ENCODE results near the gene TEKT5.
"Not testable (repeated sequence)": the region's sequence is repeated elsewhere in the genome, so short reads cannot be mapped to it uniquely, and the experiment has no call there.

TEKT5 gene

DNA sequence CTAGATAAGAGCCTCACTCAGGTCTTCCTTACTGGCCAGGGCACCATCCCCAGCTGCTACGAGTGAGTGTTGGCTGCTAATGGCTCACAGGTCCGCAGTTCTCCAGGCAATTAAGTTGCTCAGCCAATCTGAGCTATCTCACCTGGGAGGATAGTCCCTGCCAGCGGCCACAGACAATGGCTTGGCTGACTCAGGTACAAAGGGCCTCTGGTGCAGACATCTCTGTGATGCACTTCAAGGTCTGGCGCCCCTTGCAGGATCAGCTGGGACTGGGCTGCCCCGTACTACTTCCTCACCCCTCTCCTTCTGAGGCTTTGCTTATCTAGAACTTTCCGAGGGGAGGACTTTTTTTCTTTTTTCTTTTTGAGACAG, 65.2 kb downstream of the TEKT5 start:
- no peak for DNase-seq

DNA sequence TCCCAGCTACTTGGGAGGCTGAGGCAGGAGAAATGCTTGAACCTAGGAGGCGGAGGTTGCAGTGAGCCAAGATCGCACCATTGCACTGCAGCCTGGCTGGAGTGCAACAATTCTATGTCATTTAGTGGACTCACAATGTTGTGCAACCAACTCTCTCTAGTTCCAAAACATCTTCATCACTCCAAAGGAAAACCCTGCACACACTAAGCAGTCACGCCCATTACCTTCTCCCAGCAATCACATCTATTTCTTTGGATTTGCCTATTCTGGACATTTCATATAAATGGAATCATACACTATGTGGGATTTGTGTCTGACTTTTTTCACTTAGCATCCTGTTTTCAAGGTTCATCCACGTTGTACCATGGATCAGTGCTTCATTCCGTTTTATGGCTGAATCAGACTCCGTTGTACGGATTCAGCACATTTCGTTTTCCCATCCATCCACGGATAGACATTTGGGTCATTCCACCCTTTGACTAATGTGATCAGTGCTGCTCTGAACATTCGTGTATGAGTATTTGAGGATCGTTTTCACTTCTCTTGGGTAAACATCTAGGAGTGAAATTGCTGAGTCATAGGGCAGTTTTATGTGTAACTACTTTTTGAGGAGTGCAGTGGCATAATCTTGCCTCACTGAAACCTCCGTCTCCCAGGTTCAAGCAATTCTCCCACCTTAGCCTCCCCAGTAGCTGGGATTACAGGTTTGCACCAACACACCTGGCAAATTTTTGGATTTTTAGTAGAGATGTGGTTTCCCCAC, 69.0 kb downstream of the TEKT5 start:
- no peak for DNase-seq

DNA sequence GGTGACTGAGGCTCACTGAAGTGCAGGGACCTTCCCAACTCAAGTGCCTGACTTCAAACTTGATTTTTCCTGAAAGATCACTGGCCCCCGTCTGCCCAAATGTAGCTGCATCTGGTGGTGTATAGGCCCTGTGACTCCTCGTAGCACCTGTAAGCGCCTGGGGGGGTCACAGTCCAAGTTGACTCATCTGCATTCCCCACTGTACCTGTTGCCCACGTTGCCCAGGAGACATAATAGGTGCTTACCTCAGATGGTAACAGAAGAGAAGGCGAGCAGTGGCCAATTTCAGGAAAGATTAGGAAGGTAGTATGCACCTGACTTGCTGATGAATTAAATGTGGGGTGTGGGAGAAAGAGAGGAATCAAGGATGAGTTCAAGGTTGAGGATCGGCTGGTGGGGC, 70.2 kb downstream of the TEKT5 start:
- no peak for DNase-seq

DNA sequence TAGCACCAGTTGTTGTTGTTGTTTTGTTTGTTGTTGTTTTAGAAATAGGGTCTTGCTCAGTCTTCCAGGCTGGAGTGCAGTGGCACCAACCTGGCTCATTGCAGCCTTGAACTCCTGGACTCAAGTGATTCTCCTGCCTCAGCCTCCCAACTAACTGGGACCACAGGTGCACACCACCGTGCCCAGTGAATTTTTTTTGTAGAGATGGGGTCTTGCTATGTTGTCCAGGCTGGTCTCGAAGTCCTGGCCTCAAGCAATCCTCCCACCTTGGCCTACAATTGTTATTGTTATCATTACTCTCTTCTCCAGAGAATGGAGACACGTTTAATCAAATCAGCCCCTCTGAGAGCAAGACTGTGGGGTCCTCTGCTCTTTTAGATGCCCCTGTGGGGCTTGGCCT, 71.7 kb downstream of the TEKT5 start:
- no peak for DNase-seq

DNA sequence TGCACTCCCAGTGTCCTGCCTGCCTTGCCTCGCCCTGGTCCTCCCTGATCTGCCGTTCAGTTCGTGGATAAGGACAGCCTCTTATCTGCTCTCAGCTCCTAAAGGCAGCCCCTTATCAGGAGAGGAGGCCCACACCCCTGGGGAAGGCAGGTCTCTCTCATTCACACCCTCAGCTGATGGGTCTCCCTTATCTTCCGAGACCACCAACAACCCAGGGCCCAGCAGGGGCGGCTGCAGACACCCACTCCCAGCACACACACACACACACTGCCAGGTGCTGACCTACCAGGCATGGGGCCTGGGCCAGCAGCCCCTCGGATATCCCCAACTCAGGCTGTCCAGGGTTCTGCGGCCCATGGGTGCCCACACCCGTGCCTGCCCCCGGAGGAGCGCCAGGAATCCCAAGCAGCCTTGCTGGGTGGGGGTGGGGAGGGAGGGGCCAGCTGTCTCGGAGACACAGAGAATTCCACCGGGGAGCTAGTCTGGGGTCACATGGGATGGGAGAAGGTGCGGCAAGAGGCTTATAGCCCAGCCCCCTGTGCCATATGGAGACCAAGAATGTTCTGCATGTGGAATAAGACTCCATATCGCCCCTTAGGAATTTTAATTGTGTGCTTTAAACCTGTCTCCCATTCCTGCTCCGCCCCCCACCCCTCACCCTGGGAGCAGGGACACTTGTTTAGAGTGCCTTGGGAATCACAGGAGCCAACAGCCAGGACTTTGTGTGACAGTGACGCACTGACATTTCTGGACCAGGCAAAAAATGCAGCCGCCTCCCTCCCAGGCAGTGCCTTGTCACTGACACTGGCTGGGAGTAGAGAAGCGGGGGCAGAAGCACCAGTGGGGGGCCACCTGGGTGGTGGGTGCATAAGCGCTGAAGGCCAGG, 72.5 kb downstream of the TEKT5 start:
- no peak for DNase-seq

DNA sequence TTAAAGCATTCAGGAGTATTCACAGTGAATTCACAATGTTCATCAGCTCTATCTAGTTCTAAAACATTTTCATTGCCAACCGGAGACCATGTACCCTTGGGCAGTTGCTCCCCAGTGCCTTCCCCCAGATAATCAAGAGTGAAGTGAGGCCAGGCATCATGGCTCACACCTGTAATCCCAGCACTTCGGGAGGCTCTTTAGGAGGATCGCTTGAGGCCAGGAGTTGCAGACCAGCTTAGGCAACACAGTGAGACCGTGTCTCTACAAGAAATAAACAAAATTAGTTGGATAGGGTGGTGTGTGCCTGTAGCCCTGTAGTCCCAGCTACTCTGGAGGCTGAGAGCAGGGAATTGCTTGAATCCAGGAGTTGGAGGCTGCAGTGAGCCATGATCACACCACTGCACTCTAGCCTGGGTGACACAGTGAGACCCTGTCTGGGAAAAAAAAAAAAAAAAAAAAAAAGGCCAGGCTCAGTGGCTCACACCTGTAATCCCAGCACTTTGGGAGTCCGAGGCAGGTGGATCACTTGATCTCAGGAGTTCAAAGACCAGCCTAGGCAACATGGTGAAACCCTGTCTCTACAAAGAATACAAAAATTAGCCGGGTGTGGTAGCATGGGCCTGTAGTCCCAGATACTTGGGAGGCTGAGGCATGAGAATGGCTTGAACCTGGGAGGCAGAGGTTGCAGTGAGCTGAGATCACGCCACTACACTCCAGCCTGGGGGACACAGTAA, 73.3 kb downstream of the TEKT5 start:
- DNase-seq: not testable (repeated sequence)

DNA sequence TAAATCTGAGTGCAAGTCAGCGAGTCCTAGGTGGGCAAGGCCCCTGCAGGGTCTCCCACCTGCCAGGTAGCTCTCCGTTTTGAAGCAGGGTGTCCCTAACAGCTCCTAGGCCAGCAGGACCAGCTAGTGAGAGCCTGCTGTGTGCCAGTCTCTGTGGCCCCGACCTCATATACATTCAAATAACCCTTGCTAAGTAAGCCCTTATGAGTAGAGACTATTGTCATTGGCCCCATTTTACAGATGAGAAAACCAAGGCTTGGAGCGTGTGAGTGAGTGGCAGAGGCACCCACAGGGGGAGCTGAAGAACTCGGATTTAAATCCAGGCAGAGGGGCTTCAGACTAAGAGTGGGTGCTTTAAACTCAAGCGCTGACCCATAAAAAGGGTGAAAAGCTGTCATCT, 74.6 kb downstream of the TEKT5 start:
- no peak for DNase-seq

DNA sequence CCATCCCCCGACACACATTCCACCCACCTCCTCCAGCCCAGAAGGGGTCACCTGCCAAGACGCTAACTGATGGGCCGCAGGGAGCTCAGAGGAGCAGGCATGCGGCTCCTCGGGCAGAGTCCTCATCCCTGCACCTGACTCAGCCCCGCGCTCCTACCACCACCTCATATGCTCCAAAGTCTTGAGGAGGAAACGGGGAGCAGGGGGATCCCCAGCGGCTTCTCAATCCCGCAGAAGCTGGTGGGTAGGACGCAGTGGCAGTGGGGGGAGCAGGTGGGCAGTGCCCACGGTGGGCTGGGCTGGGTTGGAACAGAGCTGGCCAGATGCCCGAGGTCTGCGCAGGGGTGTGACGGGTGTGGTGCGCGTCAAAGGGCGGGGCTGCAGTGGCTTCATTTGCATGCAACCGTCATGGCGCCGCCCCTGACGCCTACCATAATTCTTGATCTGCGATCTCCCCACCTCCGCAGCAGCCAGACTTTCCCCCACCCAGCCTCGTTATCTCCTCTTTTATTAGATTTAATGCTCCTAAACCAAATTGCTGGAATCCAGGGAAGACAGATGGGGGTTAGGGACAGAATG, 75.4 kb downstream of the TEKT5 start:
- no peak for DNase-seq

DNA sequence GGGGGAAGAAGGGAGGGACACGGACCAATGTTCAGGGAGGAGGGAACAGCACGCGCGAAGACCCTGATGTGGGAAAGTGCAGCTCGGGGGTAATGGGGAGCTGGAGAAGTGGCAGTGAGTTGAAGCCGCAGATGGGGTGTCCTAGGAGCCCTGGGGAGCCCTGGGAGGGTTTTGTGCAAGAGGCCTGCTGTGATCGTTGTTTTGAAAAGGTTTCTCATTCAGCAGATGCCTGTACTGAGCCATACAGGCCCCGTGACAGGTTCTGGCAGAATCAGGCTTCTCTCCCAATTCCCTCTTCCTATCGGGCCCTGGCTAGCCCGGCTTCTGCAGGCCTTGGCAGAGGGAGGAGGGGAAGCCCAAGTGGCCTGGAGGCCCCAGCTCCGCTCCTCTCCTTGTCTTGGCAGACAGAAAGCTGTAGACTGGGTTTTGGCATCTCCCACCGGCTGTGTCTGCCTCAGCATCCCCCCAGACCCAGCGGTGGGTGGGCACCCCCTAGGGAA, 76.0 kb downstream of the TEKT5 start:
- DNase-seq: no peak

DNA sequence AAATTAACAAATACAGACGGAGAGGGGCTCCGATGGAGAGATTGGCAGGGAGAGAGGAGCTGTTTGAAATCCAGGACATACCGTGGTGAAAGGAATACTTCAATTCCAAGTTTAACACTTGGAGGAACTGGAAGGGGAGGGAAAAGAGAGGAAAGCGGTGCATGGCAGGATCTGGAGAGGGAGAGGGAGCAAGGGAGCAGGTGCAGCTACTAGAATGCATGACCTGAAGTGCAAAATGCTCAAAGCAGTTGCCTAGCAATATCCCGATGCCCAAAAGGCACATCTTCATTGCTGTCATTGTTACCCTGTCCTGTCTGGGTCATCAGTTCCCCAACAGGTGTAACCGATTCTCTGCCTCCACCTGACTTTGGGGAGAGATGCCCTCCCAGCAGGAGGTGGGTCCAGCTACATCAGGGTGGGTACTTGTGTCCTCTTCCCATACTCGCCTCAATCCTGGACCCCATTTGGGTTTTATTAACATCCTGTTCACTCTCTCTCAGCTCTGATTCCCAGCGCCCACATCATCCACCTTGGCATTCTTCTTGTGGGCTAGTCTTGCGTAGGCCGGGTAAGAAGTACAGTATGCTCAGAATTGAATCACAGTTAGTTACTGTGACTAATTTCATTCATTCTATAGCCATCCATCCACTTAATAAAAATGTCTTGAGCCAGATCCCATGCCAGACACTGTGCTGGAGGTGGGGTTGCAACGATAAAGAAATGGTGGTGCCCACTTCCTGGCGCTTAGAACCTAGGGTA, 76.9 kb downstream of the TEKT5 start:
- no peak for DNase-seq

DNA sequence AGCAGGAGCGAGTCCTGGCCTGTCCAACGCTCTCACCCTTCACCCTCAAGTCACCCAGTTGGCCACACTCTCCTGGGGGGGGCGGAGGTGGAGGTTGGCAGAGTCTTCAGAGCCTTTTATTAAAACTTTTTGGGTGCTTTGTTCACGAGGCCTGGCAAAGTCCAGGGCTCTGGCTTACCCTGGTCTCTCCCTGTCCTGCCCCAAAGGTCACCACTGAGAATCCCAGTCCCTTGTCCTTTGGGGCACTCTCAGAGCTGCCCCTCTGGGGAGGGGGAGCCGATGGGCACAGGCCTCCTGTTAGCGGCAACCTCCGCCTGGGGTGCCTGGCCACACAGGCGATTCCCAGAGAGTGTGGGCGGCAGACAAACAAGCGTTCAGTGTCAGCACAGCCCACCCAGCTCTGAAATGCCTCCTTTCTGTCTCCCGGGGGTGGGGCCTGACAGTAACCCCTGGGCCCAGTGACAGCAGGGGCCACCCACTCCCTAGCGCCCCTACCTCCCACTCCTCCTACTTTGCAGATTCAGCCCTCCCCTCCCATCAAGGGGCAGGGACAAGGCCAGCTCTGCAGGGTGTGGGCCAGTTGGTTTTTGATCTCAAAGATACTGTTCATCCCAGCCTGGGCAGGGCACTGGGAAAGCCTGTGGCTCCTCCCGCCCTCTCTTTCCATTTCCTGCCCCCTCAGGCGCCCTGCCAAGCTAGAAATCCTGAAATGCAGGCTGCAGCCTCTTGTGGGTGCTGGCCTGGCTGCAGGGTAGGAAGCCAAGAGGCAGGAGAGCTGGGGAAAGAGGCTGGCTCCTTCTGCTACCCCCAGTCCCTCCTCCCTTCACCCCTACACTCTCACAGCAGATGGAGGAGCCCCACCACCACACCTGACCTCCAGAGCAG, 77.7 kb downstream of the TEKT5 start:
- no peak for DNase-seq

DNA sequence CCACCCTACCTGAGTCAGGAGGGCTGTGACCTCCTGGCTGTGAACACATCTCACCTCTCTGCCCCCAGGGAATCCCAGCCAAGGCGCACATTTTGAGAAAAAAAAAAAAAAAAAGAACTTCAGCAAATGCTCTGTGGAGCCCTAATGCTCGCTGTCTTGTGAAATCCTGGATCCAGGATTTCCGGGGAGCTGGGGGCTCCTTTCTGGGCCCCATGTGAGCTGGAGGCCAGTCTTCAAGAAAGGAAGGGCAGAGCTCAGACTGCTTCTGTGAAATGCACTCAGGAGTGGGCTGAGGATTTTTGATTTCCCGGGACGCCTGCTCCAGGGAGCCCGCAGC, 78.3 kb downstream of the TEKT5 start:
- DNase-seq: no peak

DNA sequence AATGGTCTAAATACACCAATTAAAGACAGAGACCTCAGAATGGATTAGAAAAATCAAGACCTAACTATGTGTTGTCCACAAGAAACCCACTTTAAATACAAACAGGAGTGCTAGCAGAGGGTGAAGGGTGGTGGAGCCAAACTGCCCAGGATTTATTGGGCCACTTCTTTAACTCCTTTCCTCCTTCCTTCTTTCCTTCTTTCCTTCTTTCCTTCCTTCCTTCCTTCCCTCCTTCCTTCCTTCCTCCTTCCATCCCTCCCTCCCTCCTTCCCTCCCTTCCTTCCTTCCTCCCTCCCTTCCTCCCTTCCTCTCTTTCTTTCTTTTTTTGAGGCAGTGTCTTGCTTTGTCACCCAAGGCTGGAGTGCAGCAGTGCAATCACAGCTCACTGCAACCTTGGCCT, 80.0 kb downstream of the TEKT5 start:
- no peak for DNase-seq

DNA sequence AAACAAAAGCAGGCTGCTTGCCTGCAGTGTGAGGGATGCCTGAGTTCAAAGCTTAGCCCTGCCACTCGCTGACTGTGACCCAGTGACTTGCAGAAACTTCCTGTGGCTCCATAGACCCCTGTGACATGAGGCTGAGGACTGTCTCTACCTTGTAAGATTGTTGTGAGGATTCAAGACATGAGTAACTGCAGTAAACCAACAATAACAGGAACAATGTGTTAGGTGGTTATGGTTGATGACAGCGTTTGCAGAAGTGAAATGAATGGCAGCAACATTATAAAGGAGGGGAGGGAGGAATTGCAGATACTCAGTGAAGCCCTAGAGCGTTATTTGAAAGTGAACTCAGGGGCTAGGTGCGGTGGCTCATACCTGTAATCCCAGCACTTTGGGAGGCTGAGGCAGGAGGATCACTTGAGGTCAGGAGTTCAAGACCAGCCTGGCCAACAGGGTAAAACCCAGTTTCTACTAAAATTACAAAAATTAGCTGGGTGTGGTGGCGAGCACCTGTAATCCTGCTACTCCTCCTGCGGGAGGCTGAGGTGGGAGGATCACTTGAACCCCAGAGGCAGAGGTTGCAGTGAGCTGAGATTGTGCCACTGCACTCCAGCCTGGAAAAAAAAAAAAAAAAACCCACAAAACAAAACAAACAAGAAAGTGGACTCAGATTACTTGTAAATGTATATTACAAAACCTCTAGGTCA, 80.8 kb downstream of the TEKT5 start:
- no peak for DNase-seq

DNA sequence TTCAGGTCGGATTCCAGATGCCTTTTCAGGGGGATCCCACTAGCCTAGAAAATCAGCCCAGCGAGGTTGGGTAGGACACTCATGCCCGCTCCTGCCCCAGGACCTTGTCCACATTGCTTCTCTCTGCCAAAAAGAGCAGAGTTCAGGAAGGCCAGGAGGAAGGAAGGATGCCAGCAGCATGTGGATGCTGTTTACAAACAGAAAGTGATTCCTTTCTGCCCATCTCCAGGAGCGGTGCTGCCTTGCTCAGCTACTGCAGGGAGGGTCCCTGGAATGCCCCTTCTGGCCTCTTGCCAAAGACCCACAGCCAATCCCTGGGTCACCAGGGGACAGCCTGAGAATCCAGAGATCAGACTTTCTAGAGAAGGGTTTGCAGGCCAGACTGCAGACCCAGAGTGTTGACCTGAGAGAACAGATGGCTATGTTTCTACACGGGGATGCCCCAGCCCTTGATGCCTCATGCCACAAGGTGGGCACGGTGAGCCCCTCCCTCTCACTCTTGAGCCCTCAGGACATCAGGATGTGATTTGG, 82.0 kb downstream of the TEKT5 start:
- DNase-seq: no peak

DNA sequence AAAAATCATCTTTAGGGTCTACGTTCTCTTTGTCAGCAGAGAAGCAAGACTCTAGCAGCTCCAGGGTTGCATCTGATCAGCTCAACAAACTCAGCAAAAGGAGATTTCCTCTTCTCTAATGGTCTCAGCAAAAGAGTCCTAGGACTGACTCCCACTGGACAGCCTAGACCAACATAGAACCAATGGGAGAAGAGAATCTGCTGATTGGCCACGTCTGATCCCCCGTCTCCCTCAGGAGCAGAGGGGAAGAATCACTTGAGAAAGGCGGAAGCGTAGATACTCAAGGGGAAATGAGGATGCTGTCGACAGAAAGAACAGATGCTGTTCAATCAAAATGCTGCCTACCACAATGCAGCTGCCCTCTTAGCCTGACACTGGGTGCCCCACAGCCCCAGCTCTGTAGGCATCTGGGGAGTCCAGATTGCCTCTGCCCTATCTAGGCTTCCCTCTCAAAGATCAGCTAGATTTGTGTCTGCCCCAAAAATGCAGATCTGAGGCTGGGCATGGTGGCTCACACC, 82.8 kb downstream of the TEKT5 start:
- no peak for DNase-seq

DNA sequence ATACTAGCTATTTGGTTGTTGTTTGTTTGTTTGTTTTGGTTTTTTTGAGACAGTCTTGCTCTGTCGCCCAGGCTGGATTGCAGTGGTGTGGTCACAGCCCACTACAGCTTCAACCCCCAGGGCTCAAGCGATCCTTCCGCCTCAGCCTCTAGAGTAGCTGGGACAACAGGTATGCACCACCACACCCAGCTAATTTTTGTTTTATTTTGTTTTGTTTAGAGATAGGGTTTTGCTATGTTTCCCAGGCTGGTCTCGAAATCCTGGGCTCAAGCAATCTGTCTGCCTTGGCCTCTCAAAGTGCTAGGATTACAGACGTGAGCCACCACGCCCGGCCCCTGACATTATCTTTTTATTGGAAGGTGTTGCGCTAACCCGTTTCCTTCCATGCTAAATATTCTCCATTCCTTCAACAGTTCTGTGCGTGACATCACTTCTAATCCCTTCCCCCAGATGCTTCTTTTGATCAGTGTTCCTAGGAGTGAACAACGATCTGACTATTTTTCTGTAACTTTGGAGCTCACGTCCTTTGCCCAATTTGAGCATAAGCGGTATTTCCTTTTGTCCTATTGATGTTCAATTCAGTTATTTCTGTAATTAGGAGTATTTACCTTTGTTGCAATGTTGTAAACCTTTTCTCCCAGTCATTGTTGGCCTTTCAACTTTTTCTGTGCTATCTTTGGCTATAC, 84.1 kb downstream of the TEKT5 start:
- DNase-seq: no peak

DNA sequence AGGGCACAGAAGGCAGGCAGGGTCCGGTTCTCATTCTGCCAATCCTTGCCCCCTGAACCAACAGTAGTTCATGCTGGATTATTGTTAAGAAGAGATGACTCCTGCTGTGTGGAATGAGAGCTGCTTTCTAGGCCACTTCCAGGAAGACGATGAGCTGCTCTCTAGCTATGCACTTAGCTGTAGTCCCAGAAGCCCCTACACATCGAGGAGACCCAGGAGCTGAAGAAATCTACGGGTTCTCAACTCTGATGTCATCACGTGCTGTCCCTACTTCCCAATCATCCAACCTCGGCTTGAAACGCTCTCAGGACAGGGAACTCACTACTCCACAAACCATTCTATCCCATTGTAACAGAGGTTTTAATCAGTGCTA, 85.3 kb downstream of the TEKT5 start:
- DNase-seq: no peak

DNA sequence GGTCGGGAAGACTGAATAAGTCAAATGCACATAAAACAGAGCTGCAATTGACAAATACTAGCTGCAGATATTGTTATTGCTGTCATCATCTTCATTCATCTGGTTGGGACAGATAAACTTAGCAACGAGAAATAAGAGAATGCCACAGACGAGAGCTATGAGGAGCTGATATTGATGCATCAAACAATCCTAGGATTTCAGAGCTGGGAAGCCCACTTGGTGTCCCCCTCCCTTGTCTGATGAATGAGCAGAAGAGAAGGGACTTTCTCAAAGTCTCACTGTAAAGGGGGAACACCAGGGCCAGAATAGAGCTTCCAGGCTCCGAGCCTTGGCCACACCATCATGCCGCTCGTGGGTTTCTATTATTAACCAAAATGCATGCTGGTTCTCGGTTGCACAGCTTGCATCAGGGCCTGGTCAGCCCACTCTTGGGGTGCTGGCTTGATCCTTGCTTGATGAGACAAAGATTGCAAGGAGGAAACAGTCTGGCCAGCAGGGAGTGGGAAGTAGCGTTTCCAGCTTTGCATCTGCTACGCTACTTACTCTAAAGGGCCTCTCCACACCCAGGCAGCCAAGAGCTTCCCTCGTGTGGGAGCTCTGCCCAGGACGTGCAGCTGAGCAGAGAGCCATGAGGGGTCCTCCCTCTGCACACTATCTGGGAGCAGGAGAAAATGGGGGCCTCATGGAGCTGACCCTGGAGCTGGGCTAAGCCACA, 85.9 kb downstream of the TEKT5 start:
- DNase-seq: no peak

Measured in KG1 (cell line).